ENCODE data around the gene RABGEF1.
"Not testable (repeated sequence)": the region's sequence is repeated elsewhere in the genome, so short reads cannot be mapped to it uniquely, and the experiment has no call there.

RABGEF1 gene

DNA sequence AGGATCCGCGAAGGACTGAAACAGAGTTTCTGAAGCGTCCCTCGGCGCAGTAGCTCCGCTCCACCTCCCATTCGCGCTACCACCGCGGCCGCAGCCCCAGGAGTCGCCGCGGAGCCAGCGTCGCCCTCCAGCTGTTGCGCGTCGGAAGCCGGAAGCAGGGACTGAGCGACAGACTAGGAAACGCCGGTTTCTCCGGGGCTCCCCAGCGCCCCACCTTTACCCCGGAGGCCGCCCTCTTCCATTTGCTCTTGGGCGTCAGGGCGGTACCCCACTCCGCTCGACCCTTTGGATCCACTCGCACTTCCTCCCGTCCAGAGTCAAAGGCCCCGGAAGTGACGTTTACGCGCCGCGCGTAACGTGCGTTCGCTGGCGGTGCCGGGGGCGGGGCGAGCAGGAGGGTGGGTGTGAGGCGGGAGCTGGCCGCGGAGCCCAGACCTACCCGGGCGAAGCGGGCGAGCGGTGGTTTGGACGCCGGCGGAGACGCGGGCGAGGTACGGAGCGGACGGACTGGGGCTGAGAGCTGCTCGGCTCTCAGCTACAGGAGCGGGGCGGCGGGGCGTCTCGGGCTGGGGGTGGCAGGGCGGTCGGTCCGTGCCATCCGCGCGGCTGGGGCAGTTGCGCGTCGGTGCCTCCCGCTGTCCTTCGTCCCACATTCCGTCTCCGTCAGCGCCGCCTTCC is at the start of gene RABGEF1:
TSS of gene RABGEF1 (plus strand) at position 432 of the 678 bp plus-strand sequence. CDS start 31,167 bp downstream, outside the sequence.
- DNase-seq (ENCODE audit: low read depth in 1 of 2, low spot score in 1 of 2): peak; percentile 96 to 99
- TF ChIP-seq JUND (IDR thresholded peaks at IDR 0.05; ENCODE audit: low read depth): no peak
- in situ Hi-C loops (cut with HindIII; ENCODE audit: low pct_unique_long_range_greater_than_20kb, low sequenced_read_pairs): no loop called here

DNA sequence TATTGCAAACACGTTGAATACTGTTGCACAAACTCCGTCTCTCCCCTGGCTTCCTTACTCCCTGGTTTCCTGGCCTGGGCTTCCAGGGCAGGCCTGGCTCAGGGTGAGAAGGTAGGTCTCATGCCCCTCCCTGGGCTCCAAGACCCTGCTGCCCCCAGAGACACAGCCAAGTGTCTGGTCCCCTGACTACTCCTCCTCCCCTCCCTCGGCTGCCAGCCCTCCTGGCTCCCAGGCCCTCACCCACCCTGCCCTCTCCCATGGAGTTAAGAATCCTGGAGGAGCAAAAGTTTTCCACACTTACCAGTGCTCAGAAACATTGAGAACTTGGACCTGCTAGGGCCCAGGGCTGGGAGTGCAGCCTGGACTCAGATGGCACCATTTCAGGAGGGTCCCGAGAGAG is 47.2 kb upstream of the RABGEF1 start:
- DNase-seq (ENCODE audit: low read depth in 1 of 2, low spot score in 1 of 2): no peak
- TF ChIP-seq JUND (IDR thresholded peaks at IDR 0.05; ENCODE audit: low read depth): no peak
- in situ Hi-C loops (cut with HindIII; ENCODE audit: low pct_unique_long_range_greater_than_20kb, low sequenced_read_pairs): no loop called here

DNA sequence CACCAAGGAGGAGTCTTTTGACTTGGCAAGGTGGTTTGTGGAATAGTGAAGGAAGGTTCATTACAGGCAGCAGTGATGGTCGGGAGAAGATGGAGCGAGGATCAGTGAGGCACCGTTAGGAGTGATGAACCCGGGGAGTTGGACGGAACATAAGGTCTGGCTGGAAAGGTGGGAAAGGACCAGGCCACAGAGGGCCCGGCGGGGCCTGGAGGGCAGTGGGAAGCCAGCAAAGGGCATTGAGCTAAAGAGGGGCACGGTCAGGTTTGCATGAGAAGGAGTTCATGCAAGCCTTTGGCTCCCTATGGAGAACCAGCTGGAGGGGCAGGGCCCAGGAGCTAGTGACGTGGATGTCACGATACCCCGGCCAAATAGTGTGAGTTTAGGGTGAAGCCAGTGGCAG is 46.2 kb upstream of the RABGEF1 start:
- in situ Hi-C loops (cut with HindIII; ENCODE audit: low pct_unique_long_range_greater_than_20kb, low sequenced_read_pairs): no loop called here
- TF ChIP-seq JUND (IDR thresholded peaks at IDR 0.05; ENCODE audit: low read depth): no peak
- DNase-seq (ENCODE audit: low read depth in 1 of 2, low spot score in 1 of 2): no peak

GRCh38 chr7:66695417-66695816 is 45.1 kb upstream of the RABGEF1 start:
- in situ Hi-C loops (cut with HindIII; ENCODE audit: low pct_unique_long_range_greater_than_20kb, low sequenced_read_pairs); DNase-seq (ENCODE audit: low read depth in 1 of 2, low spot score in 1 of 2): not testable (repeated sequence)

DNA sequence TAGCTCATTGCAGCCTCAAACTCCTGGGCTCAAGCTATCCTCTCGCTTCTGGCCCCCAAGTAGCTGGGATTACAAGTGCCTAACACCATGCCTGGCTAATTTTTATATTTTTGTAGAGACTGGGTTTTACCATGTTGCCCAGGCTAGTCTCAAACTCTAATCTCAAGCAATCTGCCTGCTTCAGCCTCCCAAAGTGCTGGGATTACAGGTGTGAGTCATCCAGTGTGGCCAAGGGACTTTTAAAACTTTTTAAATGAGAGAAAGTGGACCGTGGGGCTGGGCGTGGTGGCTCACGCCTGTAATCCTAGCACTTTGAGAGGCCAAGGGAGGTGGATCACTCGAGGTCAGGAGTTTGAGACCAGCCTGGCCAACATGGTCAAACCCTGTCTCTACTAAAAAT is 44.4 kb upstream of the RABGEF1 start:
- in situ Hi-C loops (cut with HindIII; ENCODE audit: low pct_unique_long_range_greater_than_20kb, low sequenced_read_pairs); DNase-seq (ENCODE audit: low read depth in 1 of 2, low spot score in 1 of 2): not testable (repeated sequence)

DNA sequence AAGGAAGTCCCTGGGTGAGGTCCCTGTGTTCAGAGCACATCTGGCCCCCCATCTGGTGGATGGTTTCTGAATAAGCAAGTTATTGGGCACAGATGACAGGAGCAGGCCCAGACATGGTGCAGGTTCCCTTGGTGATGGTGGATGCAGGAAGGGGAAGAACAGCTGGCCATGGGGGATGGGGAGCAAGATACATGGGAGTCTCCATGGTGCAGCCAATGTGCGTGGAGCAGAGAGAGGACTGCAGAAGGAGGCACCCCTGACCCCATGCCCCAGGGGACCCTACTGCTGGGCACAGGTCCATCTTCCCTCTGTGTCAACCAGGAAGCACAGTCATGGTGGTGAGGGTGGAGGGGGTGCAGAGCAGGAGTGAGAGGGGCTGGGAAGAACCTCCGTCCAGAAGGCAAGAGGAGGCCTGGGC is 43.8 kb upstream of the RABGEF1 start:
- no peak for DNase-seq (ENCODE audit: low read depth in 1 of 2, low spot score in 1 of 2)
- in situ Hi-C loops (cut with HindIII; ENCODE audit: low pct_unique_long_range_greater_than_20kb, low sequenced_read_pairs): no loop called here
- no peak for TF ChIP-seq JUND (IDR thresholded peaks at IDR 0.05; ENCODE audit: low read depth)

- no peak for DNase-seq (ENCODE audit: low read depth in 1 of 2, low spot score in 1 of 2)
- no peak for TF ChIP-seq JUND (IDR thresholded peaks at IDR 0.05; ENCODE audit: low read depth)
- in situ Hi-C loops (cut with HindIII; ENCODE audit: low pct_unique_long_range_greater_than_20kb, low sequenced_read_pairs): no loop called here
Observed at GRCh38 chr7:66697449-66698438, 42.8 kb upstream of the RABGEF1 start.

DNA sequence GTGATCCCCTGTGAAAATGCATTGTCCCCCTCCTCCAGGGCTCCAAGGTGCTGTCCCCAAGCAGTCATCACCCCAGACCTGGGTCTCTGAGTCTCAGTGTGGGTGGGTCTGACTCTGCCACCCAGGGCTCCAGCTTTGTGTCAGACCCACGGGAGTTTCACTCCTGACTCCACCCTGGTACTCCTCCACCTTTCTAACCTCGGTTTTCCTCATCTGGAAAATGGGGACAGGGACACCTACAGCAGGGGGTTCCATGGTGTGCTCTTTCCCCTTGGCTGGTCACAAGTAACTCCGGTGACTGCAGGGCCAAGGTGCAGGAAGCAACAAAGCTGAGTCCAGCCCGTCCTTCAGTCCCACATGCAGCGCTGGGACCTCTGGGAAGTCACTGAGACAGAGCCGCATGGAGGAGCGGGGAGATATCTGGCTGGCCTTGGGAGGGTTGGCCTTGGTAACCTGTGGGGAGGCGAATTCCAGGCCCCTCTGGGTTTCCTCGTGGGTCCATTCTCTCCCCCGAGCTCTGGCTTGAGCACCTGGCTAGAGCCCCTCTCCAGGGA is 41.8 kb upstream of the RABGEF1 start:
- TF ChIP-seq JUND (IDR thresholded peaks at IDR 0.05; ENCODE audit: low read depth): no peak
- no peak for DNase-seq (ENCODE audit: low read depth in 1 of 2, low spot score in 1 of 2)
- in situ Hi-C loops (cut with HindIII; ENCODE audit: low pct_unique_long_range_greater_than_20kb, low sequenced_read_pairs): no loop called here

- no peak for DNase-seq (ENCODE audit: low read depth in 1 of 2, low spot score in 1 of 2)
- no peak for TF ChIP-seq JUND (IDR thresholded peaks at IDR 0.05; ENCODE audit: low read depth)
- in situ Hi-C loops (cut with HindIII; ENCODE audit: low pct_unique_long_range_greater_than_20kb, low sequenced_read_pairs): no loop called here
Observed at GRCh38 chr7:66699998-66700397, 40.5 kb upstream of the RABGEF1 start.

GRCh38 chr7:66700633-66701131 is 39.9 kb upstream of the RABGEF1 start:
- no peak for TF ChIP-seq JUND (IDR thresholded peaks at IDR 0.05; ENCODE audit: low read depth)
- DNase-seq (ENCODE audit: low read depth in 1 of 2, low spot score in 1 of 2): no peak
- in situ Hi-C loops (cut with HindIII; ENCODE audit: low pct_unique_long_range_greater_than_20kb, low sequenced_read_pairs): no loop called here

DNA sequence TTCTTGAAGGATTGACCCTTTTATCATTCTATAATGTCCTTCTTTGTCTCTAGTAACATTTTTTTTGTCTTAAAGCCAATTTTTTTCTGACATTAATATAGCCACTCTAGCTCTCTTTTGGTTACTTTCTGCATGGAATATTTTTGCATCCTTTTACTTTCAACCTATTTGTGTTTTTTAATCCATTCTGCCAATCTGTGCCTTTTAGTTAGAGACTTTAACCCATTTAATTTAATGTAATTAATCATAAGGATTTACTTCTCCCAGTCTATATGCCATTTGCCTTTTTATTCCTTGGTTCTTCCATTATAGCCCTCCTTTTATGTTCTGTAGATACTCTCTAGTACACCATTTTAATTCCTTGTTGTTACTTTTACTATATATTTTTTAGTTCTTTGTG is 32.7 kb upstream of the RABGEF1 start:
- in situ Hi-C loops (cut with HindIII; ENCODE audit: low pct_unique_long_range_greater_than_20kb, low sequenced_read_pairs): no loop called here
- TF ChIP-seq JUND (IDR thresholded peaks at IDR 0.05; ENCODE audit: low read depth): no peak

GRCh38 chr7:66710752-66711151 is 29.8 kb upstream of the RABGEF1 start:
- DNase-seq (ENCODE audit: low read depth in 1 of 2, low spot score in 1 of 2); in situ Hi-C loops (cut with HindIII; ENCODE audit: low pct_unique_long_range_greater_than_20kb, low sequenced_read_pairs): not testable (repeated sequence)

More for the DNA sequence above, 32.7 kb upstream of the RABGEF1 start:
- DNase-seq (ENCODE audit: low read depth in 1 of 2, low spot score in 1 of 2): no peak

DNA sequence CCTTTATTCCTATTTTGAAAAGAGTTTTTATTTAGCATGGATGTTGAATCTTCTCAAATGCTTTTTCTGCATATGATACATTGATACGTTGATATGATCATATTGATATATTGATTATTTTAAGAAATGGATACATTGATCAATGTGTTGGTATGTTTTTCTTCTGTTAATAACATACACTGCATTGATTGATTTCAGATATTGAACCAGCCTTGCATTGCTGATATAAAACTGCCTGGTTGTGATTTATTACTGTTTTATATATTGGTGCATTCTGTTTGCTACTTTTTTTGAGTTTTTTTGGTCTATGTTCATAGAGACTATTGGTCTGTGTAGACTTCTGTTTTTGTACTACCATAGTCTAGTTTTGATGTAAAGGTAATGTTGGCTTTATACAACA is 26.8 kb upstream of the RABGEF1 start:
- in situ Hi-C loops (cut with HindIII; ENCODE audit: low pct_unique_long_range_greater_than_20kb, low sequenced_read_pairs): no loop called here
- no peak for TF ChIP-seq JUND (IDR thresholded peaks at IDR 0.05; ENCODE audit: low read depth)
- DNase-seq (ENCODE audit: low read depth in 1 of 2, low spot score in 1 of 2): no peak

- in situ Hi-C loops (cut with HindIII; ENCODE audit: low pct_unique_long_range_greater_than_20kb, low sequenced_read_pairs); DNase-seq (ENCODE audit: low read depth in 1 of 2, low spot score in 1 of 2): not testable (repeated sequence)
Observed at GRCh38 chr7:66716634-66717033, 23.9 kb upstream of the RABGEF1 start.
